ENCODE data around the gene NEUROG3. TPM values are rescaled to one million over a fixed set of nuclear protein-coding genes. Genes with fewer than 3 reads are reported as not detected.

NEUROG3 gene, protein sequence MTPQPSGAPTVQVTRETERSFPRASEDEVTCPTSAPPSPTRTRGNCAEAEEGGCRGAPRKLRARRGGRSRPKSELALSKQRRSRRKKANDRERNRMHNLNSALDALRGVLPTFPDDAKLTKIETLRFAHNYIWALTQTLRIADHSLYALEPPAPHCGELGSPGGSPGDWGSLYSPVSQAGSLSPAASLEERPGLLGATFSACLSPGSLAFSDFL
- total RNA-seq (not detected), total RNA-seq (0 reads per million in 2 donors)

DNA sequence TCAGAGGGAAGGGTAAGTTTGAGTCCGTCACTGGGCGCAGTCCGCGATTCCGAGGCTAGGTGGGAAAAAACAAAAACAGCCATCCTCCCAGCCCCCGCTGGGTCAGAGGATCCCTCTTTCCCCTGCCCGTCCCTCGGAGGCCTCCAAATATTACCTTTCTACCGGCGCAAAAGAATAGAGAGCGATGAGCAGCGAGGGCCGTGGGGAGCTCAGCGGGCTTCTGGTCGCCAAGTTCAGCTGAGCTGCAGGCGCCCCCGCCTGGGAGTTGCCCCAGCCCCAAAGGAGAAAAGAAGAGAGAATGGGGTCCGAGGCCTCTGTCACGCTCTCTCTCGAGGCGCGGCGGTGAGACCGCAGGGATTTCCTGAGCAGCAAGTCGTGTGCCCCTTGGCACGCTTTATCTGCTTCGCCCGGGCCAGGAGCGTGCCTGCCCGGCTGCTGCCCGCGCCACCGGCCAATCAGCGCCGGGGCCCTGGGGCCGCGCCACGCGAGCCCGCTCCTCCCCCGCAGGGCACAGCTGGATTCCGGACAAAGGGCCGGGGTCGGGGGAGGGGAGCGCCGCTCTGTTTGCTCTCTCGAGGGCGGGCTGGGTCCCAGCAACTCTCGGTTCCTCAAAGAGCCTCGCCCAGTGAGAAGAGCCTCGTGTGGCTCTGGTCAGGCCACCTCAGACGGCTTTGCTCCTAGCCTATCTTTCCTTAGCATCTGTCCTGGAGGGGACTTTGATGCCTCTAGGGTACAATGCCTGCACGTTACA lies at the start of gene NEUROG3:
Gene NEUROG3 (minus strand): TSS at position 367 of the 751 bp plus-strand sequence. CDS start 379 bp downstream, outside the sequence.
- Mint-ChIP-seq H3K36me3 (ENCODE audit: low read depth) (peaks cover 2% of the 10 kb centered on the region), H3K4me3 (peak within 1 kb of the TSS; percentile 86), H3K4me1 (peaks cover 22% of the 10 kb centered on the region), H3K27me3 (peaks cover 74% of the 10 kb centered on the region), H3K27ac (no peak within 1 kb of the TSS)
- DNase-seq: no peak
- peak; percentile 39 for ATAC-seq
- no peaks in the 10 kb centered on the region for H3K9me3 ChIP-seq (ENCODE audit: control insufficient read depth, low read length, poor library complexity, severe bottlenecking)

DNA sequence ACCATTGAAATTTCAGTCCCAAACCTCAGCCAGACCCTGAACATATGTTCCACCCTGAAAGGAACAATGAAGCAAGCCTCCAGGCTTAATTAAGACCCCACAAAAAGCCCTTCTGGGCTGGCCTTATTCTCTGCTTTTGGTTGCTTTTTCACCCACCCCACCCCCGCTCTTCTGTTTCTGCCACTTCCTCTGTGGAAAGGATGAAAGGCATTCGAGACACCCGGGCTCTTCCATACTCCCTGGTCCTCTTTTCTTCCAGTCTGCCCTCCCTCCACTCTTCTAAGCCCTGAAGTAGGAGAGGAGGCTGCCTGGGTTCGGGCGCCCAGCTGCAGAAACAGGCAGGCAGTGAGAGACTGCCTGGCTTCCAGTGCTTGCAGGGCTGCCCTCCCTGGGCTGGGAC lies 47.4 kb upstream of the NEUROG3 start:
- ATAC-seq: no peak
- Mint-ChIP-seq H3K27me3 (peaks cover 14% of the 10 kb centered on the region), H3K4me3 (no peak overlapping the region)

DNA sequence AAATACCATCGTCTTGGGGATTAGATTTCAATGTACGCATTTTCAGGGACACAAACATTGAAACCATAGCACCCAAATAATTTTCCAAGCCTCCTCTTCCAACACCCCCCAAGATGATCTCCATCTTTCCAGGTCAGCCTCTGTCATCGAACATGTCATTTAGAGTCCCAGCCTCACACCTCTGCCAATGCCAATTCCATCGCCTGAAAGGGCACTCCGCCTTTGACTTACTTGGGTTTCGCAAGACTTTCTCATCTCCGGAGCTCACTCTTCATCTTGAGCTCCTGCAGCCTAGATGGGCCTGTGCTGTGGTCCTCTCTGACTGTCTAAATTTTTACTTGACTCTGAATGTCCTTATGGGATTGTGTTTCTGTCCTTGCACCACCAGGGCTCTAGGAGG lies 46.4 kb upstream of the NEUROG3 start:
- ATAC-seq: no peak
- H3K27ac Mint-ChIP-seq: no peak overlapping the region
- no peak overlapping the region for H3K4me3 Mint-ChIP-seq
- peaks cover 14% of the 10 kb centered on the region for H3K27me3 Mint-ChIP-seq
- peaks cover 4% of the 10 kb centered on the region for H3K36me3 Mint-ChIP-seq (ENCODE audit: low read depth)
- H3K4me1 Mint-ChIP-seq: no peaks in the 10 kb centered on the region
- no peaks in the 10 kb centered on the region for H3K9me3 ChIP-seq (ENCODE audit: control insufficient read depth, low read length, poor library complexity, severe bottlenecking)
- no peak for DNase-seq

More for the DNA sequence above, 47.4 kb upstream of the NEUROG3 start:
- Mint-ChIP-seq H3K27ac (no peak overlapping the region), H3K4me1 (no peaks in the 10 kb centered on the region), H3K36me3 (ENCODE audit: low read depth) (peaks cover 4% of the 10 kb centered on the region)
- no peak for DNase-seq
- H3K9me3 ChIP-seq (ENCODE audit: control insufficient read depth, low read length, poor library complexity, severe bottlenecking): no peaks in the 10 kb centered on the region

DNA sequence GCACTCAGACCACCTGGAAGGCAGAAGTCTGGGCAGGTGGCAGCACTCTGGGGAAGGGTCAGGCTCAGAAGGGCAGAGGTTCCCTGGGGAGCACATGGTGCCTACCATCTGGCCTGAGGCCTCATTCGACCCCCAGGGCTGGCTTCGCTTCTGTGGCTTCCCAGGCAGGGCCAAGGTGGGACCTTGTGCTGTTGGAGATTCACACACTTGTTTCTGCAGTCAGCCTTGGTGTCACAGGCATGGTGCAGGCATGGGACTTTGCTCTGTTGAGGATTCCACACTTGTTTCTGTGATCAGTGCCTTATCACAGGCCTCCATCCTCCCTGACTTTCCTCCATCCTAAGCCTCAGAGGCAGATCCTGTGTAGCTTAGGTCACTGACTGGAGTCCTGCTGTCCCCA lies 45.5 kb upstream of the NEUROG3 start:
- H3K9me3 ChIP-seq (ENCODE audit: control insufficient read depth, low read length, poor library complexity, severe bottlenecking): no peaks in the 10 kb centered on the region
- Mint-ChIP-seq H3K27ac (no peak overlapping the region), H3K4me1 (no peaks in the 10 kb centered on the region), H3K27me3 (peaks cover 14% of the 10 kb centered on the region), H3K36me3 (ENCODE audit: low read depth) (peaks cover 4% of the 10 kb centered on the region), H3K4me3 (no peak overlapping the region)
- DNase-seq (no peak), ATAC-seq (no peak)

DNA sequence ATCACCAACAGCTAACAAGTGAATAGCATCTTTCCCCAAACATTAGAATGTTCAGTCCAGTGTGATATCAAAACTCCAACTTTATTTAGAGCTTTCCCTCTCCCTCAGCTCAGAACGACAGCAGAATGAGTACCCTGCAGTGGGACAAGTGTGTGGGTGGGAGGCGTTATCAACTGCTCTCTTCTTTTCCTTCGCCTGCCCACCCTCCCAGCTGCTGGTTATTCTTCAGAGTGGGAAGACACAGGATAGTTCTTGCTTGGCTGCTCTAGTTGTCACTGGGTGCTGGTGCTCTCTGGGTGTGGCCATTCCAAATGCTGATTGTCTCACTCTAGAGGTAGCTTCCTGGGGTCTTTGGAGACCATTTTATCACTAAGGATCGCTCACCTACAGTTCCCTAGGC lies 43.1 kb upstream of the NEUROG3 start:
- Mint-ChIP-seq H3K27me3 (peaks cover 14% of the 10 kb centered on the region), H3K36me3 (ENCODE audit: low read depth) (peaks cover 4% of the 10 kb centered on the region), H3K27ac (no peak overlapping the region), H3K4me1 (no peaks in the 10 kb centered on the region), H3K4me3 (no peak overlapping the region)
- ATAC-seq (no peak), DNase-seq (no peak)
- no peaks in the 10 kb centered on the region for H3K9me3 ChIP-seq (ENCODE audit: control insufficient read depth, low read length, poor library complexity, severe bottlenecking)

DNA sequence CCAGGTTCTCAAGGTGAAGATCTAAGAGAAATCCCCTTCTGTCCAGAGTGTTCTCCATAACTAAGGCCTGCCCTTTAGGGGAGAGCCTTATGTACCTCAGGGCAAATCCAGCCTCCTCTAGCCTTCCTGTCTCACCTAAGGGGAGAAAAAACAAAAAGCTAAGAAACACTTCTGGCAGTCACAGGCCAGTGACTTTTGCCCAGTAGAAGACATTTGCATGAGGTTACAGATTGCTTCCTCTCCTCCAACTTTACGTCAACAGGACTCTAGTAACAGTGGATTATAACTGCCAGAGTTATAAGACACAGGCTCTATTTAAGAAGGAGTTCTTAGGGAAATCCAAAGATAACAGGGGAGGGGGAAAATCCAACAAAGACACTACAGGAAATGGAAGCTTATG lies 40.9 kb upstream of the NEUROG3 start:
- no peaks in the 10 kb centered on the region for H3K4me1 Mint-ChIP-seq
- DNase-seq: no peak
- no peak overlapping the region for H3K4me3 Mint-ChIP-seq

DNA sequence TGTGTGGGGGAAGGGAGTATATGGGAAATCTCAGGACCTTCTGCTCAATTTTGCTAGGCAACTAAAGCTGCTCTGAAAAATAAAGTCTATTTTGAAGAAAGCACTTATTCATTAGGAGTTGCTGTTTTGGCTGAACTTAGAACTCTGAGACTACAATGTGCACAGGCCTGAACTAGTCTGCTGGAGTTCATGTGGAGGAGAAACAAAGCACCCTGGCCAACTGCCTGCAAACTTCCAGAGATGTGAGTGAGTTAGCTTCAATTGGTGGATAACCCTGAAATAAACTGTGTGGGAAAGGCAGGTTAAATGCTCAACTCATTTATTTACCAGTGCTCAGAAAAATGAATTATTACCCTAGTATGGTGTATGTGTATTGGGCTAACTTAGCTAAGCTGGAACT lies 39.5 kb upstream of the NEUROG3 start:
- peaks cover 4% of the 10 kb centered on the region for H3K36me3 Mint-ChIP-seq (ENCODE audit: low read depth)
- no peaks in the 10 kb centered on the region for H3K4me1 Mint-ChIP-seq
- H3K4me3 Mint-ChIP-seq: no peak overlapping the region
- no peak for DNase-seq
- peaks cover 4% of the 10 kb centered on the region for H3K9me3 ChIP-seq (ENCODE audit: control insufficient read depth, low read length, poor library complexity, severe bottlenecking)
- no peak overlapping the region for H3K27ac Mint-ChIP-seq
- peaks cover 9% of the 10 kb centered on the region for H3K27me3 Mint-ChIP-seq
- ATAC-seq: no peak

More for the DNA sequence above, 40.9 kb upstream of the NEUROG3 start:
- peaks cover 2% of the 10 kb centered on the region for H3K9me3 ChIP-seq (ENCODE audit: control insufficient read depth, low read length, poor library complexity, severe bottlenecking)
- no peak for ATAC-seq
- Mint-ChIP-seq H3K27me3 (peaks cover 14% of the 10 kb centered on the region), H3K36me3 (ENCODE audit: low read depth) (peaks cover 4% of the 10 kb centered on the region), H3K27ac (no peak overlapping the region)

DNA sequence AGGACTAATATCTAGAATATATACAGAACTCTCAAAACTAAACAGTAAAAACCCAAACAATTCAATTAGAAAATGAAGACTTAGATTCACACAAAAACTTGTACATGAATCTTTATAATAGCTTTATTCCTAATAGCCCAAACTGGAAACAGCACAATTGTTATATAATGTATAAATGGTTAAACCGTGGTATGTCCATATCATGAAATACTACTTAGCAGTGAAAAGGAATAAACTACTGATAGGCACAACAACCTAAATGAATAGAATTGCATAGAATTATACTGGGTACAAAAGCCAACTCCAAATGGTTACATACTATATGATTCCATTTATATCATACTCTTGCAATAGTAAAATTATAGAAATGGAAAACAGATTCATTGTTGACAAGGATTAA lies 35.9 kb upstream of the NEUROG3 start:
- Mint-ChIP-seq H3K4me1 (no peaks in the 10 kb centered on the region), H3K36me3 (ENCODE audit: low read depth) (peaks cover 2% of the 10 kb centered on the region), H3K4me3 (no peak overlapping the region), H3K27ac (no peak overlapping the region), H3K27me3 (peaks cover 9% of the 10 kb centered on the region)
- ATAC-seq (no peak), DNase-seq (no peak)
- peaks cover 4% of the 10 kb centered on the region for H3K9me3 ChIP-seq (ENCODE audit: control insufficient read depth, low read length, poor library complexity, severe bottlenecking)

DNA sequence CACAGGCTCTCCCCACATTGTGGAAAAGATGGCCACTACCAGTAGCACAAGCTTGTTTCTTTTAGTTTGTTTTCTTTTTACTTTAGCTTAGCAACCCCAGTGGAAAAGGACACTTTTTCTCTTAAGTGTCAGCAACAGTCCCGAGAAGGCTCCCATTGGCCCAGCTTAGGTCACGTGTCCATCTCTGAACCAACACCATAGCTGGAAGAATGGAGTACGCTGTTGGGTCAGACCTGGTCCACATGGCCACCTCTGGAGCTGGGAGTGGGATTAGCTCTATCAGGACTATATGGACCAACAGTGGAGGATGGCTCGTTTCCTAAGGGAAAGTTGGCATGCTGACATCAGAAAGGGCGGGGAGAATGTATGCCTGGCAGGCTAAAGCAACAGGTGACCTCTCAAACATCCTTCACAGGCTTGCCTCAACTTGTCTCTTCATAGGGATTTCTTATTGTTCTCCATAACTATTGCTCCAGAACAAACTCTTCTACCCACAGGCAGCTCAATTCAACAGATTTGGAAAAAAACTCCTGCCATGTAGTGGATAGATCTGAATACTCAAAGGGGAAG lies 27.6 kb upstream of the NEUROG3 start:
- no peak overlapping the region for H3K27ac Mint-ChIP-seq
- no peak overlapping the region for H3K4me3 Mint-ChIP-seq
- DNase-seq (no peak), ATAC-seq (no peak)
- peaks cover 6% of the 10 kb centered on the region for H3K36me3 Mint-ChIP-seq (ENCODE audit: low read depth)
- no peaks in the 10 kb centered on the region for H3K9me3 ChIP-seq (ENCODE audit: control insufficient read depth, low read length, poor library complexity, severe bottlenecking)
- H3K27me3 Mint-ChIP-seq: peaks cover 72% of the 10 kb centered on the region
- H3K4me1 Mint-ChIP-seq: no peaks in the 10 kb centered on the region

DNA sequence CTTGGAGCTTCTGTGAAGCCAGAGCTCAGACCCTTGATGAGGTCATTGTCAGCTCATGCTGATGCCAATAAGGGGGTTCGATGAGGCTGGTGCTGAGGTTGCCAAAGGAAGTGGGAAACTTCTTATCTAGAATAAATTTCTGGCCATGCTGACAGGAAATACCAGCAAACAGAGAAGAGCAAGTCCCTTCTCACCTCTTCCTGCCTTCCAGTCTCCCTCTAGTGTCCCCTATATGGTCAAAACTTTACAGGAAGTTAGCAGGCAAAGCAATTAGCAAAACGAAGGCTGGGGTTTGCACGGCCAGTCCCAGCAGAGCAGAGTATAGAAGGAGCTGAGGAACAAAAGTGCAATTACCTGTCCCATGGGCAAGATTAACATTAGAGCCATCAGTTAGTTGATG lies 15.1 kb upstream of the NEUROG3 start:
- H3K27me3 Mint-ChIP-seq: no peaks in the 10 kb centered on the region
- H3K4me3 Mint-ChIP-seq: no peak overlapping the region
- ATAC-seq (no peak), DNase-seq (no peak)
- H3K9me3 ChIP-seq (ENCODE audit: control insufficient read depth, low read length, poor library complexity, severe bottlenecking): no peaks in the 10 kb centered on the region
- H3K36me3 Mint-ChIP-seq (ENCODE audit: low read depth): no peaks in the 10 kb centered on the region
- H3K4me1 Mint-ChIP-seq: peaks cover 5% of the 10 kb centered on the region
- H3K27ac Mint-ChIP-seq: no peak overlapping the region

DNA sequence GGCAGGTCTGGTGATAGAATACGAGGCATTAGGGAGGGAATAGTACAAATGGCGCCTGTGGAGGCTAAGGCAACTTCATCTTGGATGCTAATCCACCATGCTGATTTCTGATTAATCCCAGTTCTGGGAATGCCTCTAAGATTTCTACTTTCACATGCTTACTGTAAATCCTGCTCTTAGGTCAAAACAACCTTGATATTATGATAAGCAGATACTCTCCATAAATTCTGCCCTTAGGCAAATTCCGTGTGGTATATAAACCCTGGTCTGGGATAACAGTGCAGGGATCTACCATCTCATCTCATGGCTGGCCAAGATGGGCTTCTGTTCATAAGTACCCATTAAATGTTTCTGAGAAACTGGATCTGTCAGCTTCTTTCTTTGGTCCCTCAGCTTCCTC lies 11.4 kb upstream of the NEUROG3 start:
- Mint-ChIP-seq H3K4me1 (peaks cover 5% of the 10 kb centered on the region), H3K27me3 (peaks cover 20% of the 10 kb centered on the region), H3K27ac (no peak overlapping the region), H3K4me3 (no peak overlapping the region), H3K36me3 (ENCODE audit: low read depth) (peaks cover 2% of the 10 kb centered on the region)
- DNase-seq (no peak), ATAC-seq (no peak)
- H3K9me3 ChIP-seq (ENCODE audit: control insufficient read depth, low read length, poor library complexity, severe bottlenecking): no peaks in the 10 kb centered on the region

DNA sequence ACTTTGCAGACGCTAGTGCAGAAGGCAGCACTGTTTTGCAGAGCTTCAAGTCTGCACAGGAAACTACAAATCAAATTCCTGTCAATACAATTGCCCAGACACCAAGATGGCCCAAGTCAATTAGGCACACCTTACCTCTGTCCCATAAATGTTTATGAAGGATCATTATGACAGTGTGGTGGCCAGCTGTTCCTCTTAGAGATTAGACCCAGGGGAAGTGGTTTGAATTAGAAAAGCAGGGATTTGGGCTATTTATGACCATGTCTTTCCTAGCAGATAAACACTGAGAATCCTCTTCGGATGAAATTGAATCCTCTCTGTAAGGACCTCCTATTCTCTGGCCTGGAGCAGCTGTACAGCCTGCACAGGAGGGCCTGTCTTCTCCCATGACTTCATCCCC lies 9.9 kb upstream of the NEUROG3 start:
- H3K9me3 ChIP-seq (ENCODE audit: control insufficient read depth, low read length, poor library complexity, severe bottlenecking): no peaks in the 10 kb centered on the region
- no peak for ATAC-seq
- H3K4me3 Mint-ChIP-seq: no peak overlapping the region
- peaks cover 2% of the 10 kb centered on the region for H3K4me1 Mint-ChIP-seq
- peaks cover 2% of the 10 kb centered on the region for H3K36me3 Mint-ChIP-seq (ENCODE audit: low read depth)
- H3K27ac Mint-ChIP-seq: no peak overlapping the region
- DNase-seq: no peak
- H3K27me3 Mint-ChIP-seq: peaks cover 25% of the 10 kb centered on the region

DNA sequence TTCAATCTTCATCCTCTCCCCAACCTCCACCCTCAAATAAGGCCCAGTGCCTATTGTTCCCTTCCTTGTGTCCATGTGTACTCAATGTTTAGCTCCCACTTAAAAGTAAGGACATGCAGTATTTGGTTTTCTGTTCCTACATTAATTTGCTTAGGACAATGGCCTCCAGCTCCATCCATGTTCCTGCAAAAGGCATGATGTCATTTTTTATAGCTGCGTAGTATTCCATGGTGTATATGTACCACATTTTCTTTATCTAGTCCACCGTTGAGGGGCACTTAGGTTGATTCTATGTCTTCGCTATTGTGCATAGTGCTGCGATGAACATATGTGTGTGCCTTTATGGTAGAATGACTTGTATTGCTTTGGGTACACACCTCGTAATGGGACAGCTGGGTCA lies 7.2 kb upstream of the NEUROG3 start:
- no peaks in the 10 kb centered on the region for H3K9me3 ChIP-seq (ENCODE audit: control insufficient read depth, low read length, poor library complexity, severe bottlenecking)
- no peak for ATAC-seq
- H3K36me3 Mint-ChIP-seq (ENCODE audit: low read depth): peaks cover 2% of the 10 kb centered on the region
- H3K4me1 Mint-ChIP-seq: no peaks in the 10 kb centered on the region
- H3K4me3 Mint-ChIP-seq: no peak overlapping the region
- DNase-seq: no peak
- no peak overlapping the region for H3K27ac Mint-ChIP-seq
- peaks cover 46% of the 10 kb centered on the region for H3K27me3 Mint-ChIP-seq

Data from T-helper 17 cell (primary cell).